Suprapubic skin (tissue), 4 donors: Measurements from ENCODE around the gene ADAMTS2.

ENCODE experiments used
- CTCF ChIP-seq, 2 donors: fragments of 200-600 bp in 1 of 2; fragments of 450-650 bp in 1 of 2; sonication (generic) in 1 of 2; IDR thresholded peaks; one replicate each; pipeline ENCODE4 v1.5.1; 2016 to 2019; ENCODE audit warnings: antibody characterized with exemption in 2 of 2, mild to moderate bottlenecking in 1 of 2, moderate library complexity in 1 of 2
- EP300 ChIP-seq: sonication (generic); formaldehyde crosslinking; IDR thresholded peaks from one replicate; pipeline ENCODE4 v1.6.1; 2017; ENCODE audit warnings: antibody characterized with exemption
- POLR2A ChIP-seq, 2 donors: fragments of 450-650 bp; IDR thresholded peaks; one replicate each; pipeline ENCODE4 v1.6.1; 2017; ENCODE audit warnings: antibody characterized with exemption in 2 of 2, mild to moderate bottlenecking in 2 of 2, moderate library complexity in 2 of 2
- POLR2AphosphoS5 ChIP-seq, 3 donors: sonication (generic); formaldehyde crosslinking; IDR thresholded peaks; one replicate each; pipeline ENCODE4 v1.6.1; 2017; ENCODE audit warnings: antibody characterized with exemption in 3 of 3

- TF ChIP-seq CTCF (IDR thresholded peaks at IDR 0.05) (no peak), POLR2A (IDR thresholded peaks at IDR 0.05) (no peak), POLR2AphosphoS5 (IDR thresholded peaks at IDR 0.05) (no peak), EP300 (no peak)
Measured at GRCh38 chr5:179113945-179114641, 231.2 kb downstream of the ADAMTS2 start.
